CD4-positive, alpha-beta T cell (primary cell): Measurements from ENCODE around the gene AGFG1. TPM values are rescaled to one million over a fixed set of nuclear protein-coding genes. Genes with fewer than 3 reads are reported as not detected.

ENCODE experiments used
- ATAC-seq: fragments of 200-7000 bp; cut with Tn5 transposase; one replicate; pipeline ENCODE4 v1.10.0; 2022; ENCODE audit warnings: mild to moderate bottlenecking; ENCODE audit not compliant: poor library complexity
- CTCF ChIA-PET: fragments of 350-600 bp; sonication (Branson Sonifier 250); formaldehyde crosslinking; loops from one replicate; lab custom pipeline; 2021; ENCODE audit warnings: antibody characterized with exemption, inconsistent platforms; lab: Charles Lee
- POLR2A ChIA-PET: fragments of 350-600 bp; sonication (Branson Sonifier 250); formaldehyde crosslinking; loops from one replicate; lab custom pipeline; 2021; ENCODE audit warnings: antibody characterized with exemption, inconsistent platforms; lab: Charles Lee
- DNase-seq, 14 experiments: peaks; one replicate each; pipeline ENCODE4 v3.0.0-alpha.2; 2013 to 2020; ENCODE audit warnings: mixed read lengths in 2 of 14
- H3K27ac ChIP-seq, 2 donors: one replicate each; pipeline versions ENCODE4 v1.5.1 to v1.7.0; 2013; ENCODE audit warnings: low read length in 2 of 2, low read depth in 1 of 2, mild to moderate bottlenecking in 1 of 2
- H3K27me3 ChIP-seq, 2 experiments: 1 replicate in 1 of 2; 2 replicates in 1 of 2; pipeline versions ENCODE4 v1.6.1 to v1.7.0; 2013; ENCODE audit warnings: low read length in 2 of 2, control low read depth in 1 of 2, mild to moderate bottlenecking in 1 of 2, moderate library complexity in 1 of 2; ENCODE audit not compliant: insufficient read depth in 2 of 2, control insufficient read depth in 1 of 2
- H3K36me3 ChIP-seq: one replicate; pipeline ENCODE4 v1.6.1; 2013; ENCODE audit warnings: low read length, control low read depth; ENCODE audit not compliant: insufficient read depth
- H3K4me1 ChIP-seq: one replicate; pipeline ENCODE4 v1.6.1; 2013; ENCODE audit warnings: low read length, control low read depth; ENCODE audit not compliant: insufficient read depth
- H3K4me3 ChIP-seq: one replicate; pipeline ENCODE4 v1.5.1; 2013; ENCODE audit warnings: mild to moderate bottlenecking, low read length, moderate library complexity
- H3K9me3 ChIP-seq, 2 experiments: 1 replicate in 1 of 2; 2 replicates in 1 of 2; pipeline versions ENCODE4 v1.6.1 to v1.7.0; 2013; ENCODE audit warnings: low read length in 2 of 2, mild to moderate bottlenecking in 2 of 2, control low read depth in 1 of 2, moderate library complexity in 1 of 2; ENCODE audit not compliant: control insufficient read depth in 1 of 2, insufficient read depth in 1 of 2
- H3K27ac Mint-ChIP-seq: one replicate; pipeline ENCODE4 v1.8.0; 2020; ENCODE audit warnings: mixed read lengths
- H3K27me3 Mint-ChIP-seq: one replicate; pipeline ENCODE4 v1.8.0; 2021; ENCODE audit warnings: mixed read lengths
- H3K36me3 Mint-ChIP-seq: one replicate; pipeline ENCODE4 v1.8.0; 2021; ENCODE audit warnings: low read depth, mixed read lengths
- H3K4me1 Mint-ChIP-seq: one replicate; pipeline ENCODE4 v1.8.0; 2021; ENCODE audit warnings: low read depth, mixed read lengths
- H3K4me3 Mint-ChIP-seq: one replicate; pipeline ENCODE4 v1.8.0; 2020; ENCODE audit warnings: mild to moderate bottlenecking, mixed read lengths
- H3K9me3 Mint-ChIP-seq: one replicate; pipeline ENCODE4 v1.8.0; 2020; ENCODE audit warnings: mixed read lengths
- intact Hi-C, 2 experiments: fragments of 100-400 bp; cut with DNase I in 1 of 2; cut with micrococcal nuclease in 1 of 2; formaldehyde crosslinking; loops; one replicate each; pipeline versions ENCODE4 v1.15.1 to v1.9.0; 2023 to 2025; cut with DNase I, micrococcal nuclease
- total RNA-seq, 174 experiments: library from RNA in 2 of 174; stranded (reverse) in 2 of 174; gene quantifications; one replicate each; pipeline ENCODE4 v1.2.3 and lab custom pipeline; 2021 to 2026
- TF ChIP-seq, protein P1 (sequence below): fragments of 200-600 bp; IDR thresholded peaks from one replicate; pipeline ENCODE4 v1.8.0; 2022; ENCODE audit warnings: antibody characterized with exemption, mild to moderate bottlenecking

The AGFG1 gene
- total RNA-seq, 2 experiments from 2014 or later: 49.9 to 55.9 TPM

DNA sequence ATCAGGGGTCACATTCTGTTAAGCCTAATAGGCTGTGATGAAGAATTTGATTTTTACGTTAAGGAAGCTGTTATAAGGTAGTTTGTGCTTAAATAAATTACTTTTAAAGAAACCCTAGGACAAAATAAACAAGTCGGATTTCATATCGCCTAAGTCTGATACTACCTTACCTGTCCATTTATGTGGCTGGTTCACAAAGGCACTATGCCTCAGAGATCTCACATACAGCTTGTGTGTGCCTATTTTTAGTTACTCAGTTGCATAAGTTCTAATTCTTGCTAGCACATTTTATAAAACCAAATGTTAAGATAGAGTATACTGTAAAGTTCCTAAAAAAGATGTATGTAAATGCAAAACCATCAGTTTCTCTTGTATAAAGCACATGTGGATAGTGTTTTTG lies 40.0 kb downstream of the AGFG1 start:
- ChIA-PET POLR2A (interaction anchor here (1.2 kb wide), 1 partner anchor 12 kb away, joined by 3 read pairs; no protein-coding TSS in a partner anchor), CTCF (no interaction called here)
- TF ChIP-seq, protein P1, sequence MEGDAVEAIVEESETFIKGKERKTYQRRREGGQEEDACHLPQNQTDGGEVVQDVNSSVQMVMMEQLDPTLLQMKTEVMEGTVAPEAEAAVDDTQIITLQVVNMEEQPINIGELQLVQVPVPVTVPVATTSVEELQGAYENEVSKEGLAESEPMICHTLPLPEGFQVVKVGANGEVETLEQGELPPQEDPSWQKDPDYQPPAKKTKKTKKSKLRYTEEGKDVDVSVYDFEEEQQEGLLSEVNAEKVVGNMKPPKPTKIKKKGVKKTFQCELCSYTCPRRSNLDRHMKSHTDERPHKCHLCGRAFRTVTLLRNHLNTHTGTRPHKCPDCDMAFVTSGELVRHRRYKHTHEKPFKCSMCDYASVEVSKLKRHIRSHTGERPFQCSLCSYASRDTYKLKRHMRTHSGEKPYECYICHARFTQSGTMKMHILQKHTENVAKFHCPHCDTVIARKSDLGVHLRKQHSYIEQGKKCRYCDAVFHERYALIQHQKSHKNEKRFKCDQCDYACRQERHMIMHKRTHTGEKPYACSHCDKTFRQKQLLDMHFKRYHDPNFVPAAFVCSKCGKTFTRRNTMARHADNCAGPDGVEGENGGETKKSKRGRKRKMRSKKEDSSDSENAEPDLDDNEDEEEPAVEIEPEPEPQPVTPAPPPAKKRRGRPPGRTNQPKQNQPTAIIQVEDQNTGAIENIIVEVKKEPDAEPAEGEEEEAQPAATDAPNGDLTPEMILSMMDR: no peak
- Mint-ChIP-seq H3K4me1 (peaks cover 89% of the 10 kb centered on the region), H3K9me3 (no peaks in the 10 kb centered on the region), H3K4me3 (no peak overlapping the region), H3K27ac (no peak overlapping the region), H3K27me3 (no peaks in the 10 kb centered on the region), H3K36me3 (peaks cover 4% of the 10 kb centered on the region)
- intact Hi-C loops: no loop called here
- ATAC-seq (no peak), DNase-seq (no peak)
- Histone ChIP-seq H3K27ac (no peak overlapping the region), H3K9me3 (no peaks in the 10 kb centered on the region), H3K27me3 (no peaks in the 10 kb centered on the region), H3K4me1 (peaks cover 9% of the 10 kb centered on the region), H3K36me3 (no peaks in the 10 kb centered on the region), H3K4me3 (no peak overlapping the region)

DNA sequence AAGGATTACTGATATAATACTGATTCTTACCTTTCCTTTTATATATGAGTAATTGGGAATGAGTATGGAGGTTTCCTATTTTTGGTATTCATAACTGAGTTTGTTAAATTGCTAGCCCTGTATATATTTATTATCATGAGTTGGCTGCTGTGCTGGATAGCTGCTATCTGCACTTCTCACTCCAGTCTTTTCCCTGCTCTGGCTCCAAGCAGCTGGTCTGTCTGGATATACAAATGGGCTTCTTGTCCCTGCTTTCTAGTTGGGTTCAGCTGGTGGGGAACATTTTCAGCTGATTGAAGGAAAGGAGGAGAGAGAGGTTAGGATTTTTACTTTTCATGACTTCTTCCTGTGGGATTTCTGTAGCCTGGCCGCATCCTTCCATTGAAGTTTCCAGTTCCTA lies 41.2 kb downstream of the AGFG1 start:
- Mint-ChIP-seq H3K9me3 (no peaks in the 10 kb centered on the region), H3K4me3 (no peak overlapping the region), H3K27me3 (no peaks in the 10 kb centered on the region), H3K4me1 (peaks cover 95% of the 10 kb centered on the region), H3K27ac (peak overlapping the region; percentile 9), H3K36me3 (peaks cover 4% of the 10 kb centered on the region)
- Histone ChIP-seq H3K9me3 (no peaks in the 10 kb centered on the region), H3K36me3 (no peaks in the 10 kb centered on the region), H3K27me3 (no peaks in the 10 kb centered on the region), H3K4me1 (peaks cover 9% of the 10 kb centered on the region), H3K27ac (no peak overlapping the region), H3K4me3 (no peak overlapping the region)
- TF ChIP-seq, protein P1: no peak
- CTCF ChIA-PET: no interaction called here
- intact Hi-C loops: no loop called here
- POLR2A ChIA-PET: interaction anchor here (1.2 kb wide), 1 partner anchor 11 kb away, joined by 3 read pairs; no protein-coding TSS in a partner anchor
- DNase-seq (no peak), ATAC-seq (no peak)

DNA sequence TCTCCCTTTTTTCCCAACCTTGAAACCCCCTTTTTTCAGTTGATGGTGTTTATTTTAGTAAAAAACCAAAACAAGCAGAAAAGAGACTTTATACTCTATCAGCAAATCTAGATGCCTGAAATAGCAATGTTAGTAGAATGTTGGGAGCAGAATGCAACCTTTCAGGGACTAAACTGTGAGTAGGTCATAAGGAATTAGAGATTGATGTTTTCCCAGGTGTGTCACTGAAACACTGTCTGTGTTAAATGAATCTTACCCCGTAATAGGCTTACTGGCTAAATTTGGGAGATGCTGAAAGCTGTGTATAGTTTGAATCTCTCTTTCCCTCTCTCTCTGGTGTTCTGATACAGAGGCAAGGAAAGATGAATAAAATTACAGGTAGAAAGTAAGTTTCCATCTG lies 43.8 kb downstream of the AGFG1 start:
- Histone ChIP-seq H3K36me3 (no peaks in the 10 kb centered on the region), H3K27ac (no peak overlapping the region), H3K27me3 (no peaks in the 10 kb centered on the region), H3K9me3 (no peaks in the 10 kb centered on the region), H3K4me1 (peaks cover 9% of the 10 kb centered on the region), H3K4me3 (no peak overlapping the region)
- intact Hi-C loops: loop anchor here in 1 of 2 experiments (5.0 kb wide), 1 partner anchor 188 kb away; the partner anchor contains the start of gene MFF
- ChIA-PET POLR2A (no interaction called here), CTCF (no interaction called here)
- DNase-seq: no peak
- Mint-ChIP-seq H3K36me3 (peaks cover 15% of the 10 kb centered on the region), H3K4me3 (no peak overlapping the region), H3K9me3 (no peaks in the 10 kb centered on the region), H3K27me3 (no peaks in the 10 kb centered on the region), H3K4me1 (peaks cover 88% of the 10 kb centered on the region), H3K27ac (peak overlapping the region; percentile 15)
- ATAC-seq: no peak
- TF ChIP-seq, protein P1: no peak
